Calu3 (cell line): ENCODE data around the gene MRPL36. TPM values are rescaled to one million over a fixed set of nuclear protein-coding genes. Genes with fewer than 3 reads are reported as not detected.
"Not testable (repeated sequence)": the region's sequence is repeated elsewhere in the genome, so short reads cannot be mapped to it uniquely, and the experiment has no call there.

Experiments used
- BruUV-seq: library from RNA; stranded (reverse); fragments of 400-500 nt; replicated peaks from 2 replicates; lab custom pipeline; 2021; lab: Mats Ljungman, UMichigan
- CTCF ChIA-PET: fragments of 300-600 bp; sonication (Branson Sonifier 250); formaldehyde crosslinking; loops from one replicate; lab custom pipeline; 2022; ENCODE audit warnings: antibody characterized with exemption; lab: Charles Lee
- DNase-seq: peaks from one replicate; pipeline ENCODE4 v3.0.0; 2022
- H3K27ac Mint-ChIP-seq: one replicate; pipeline ENCODE4 v1.8.0; 2022; ENCODE audit warnings: mixed read lengths; ENCODE audit not compliant: unreplicated experiment
- H3K27me3 Mint-ChIP-seq: one replicate; pipeline ENCODE4 v1.8.0; 2022; ENCODE audit warnings: mixed read lengths; ENCODE audit not compliant: unreplicated experiment
- H3K36me3 Mint-ChIP-seq: one replicate; pipeline ENCODE4 v1.8.0; 2022; ENCODE audit warnings: mild to moderate bottlenecking, moderate library complexity, mixed read lengths; ENCODE audit not compliant: insufficient read depth, unreplicated experiment
- H3K4me1 Mint-ChIP-seq: one replicate; pipeline ENCODE4 v1.8.0; 2022; ENCODE audit warnings: mild to moderate bottlenecking, low read depth, mixed read lengths; ENCODE audit not compliant: unreplicated experiment
- H3K4me3 Mint-ChIP-seq: one replicate; pipeline ENCODE4 v1.8.0; 2022; ENCODE audit warnings: mild to moderate bottlenecking, low read depth, moderate library complexity, mixed read lengths; ENCODE audit not compliant: unreplicated experiment
- H3K9me3 Mint-ChIP-seq: one replicate; pipeline ENCODE4 v1.8.0; 2022; ENCODE audit warnings: low read depth, mixed read lengths; ENCODE audit not compliant: unreplicated experiment
- intact Hi-C: fragments of 100-400 bp; cut with micrococcal nuclease; formaldehyde crosslinking; loops from one replicate; pipeline ENCODE4 v1.10.0; 2022; ENCODE audit not compliant: unreplicated experiment
- total RNA-seq: library from RNA; stranded (reverse); gene quantifications from 2 replicates; pipeline ENCODE4 v1.2.3, GENCODE V29; 2022
- TF ChIP-seq, protein P1 (sequence below): fragments of 200-600 bp; IDR thresholded peaks from one replicate; pipeline ENCODE4 v1.8.0; 2022; ENCODE audit warnings: antibody characterized with exemption; ENCODE audit not compliant: unreplicated experiment

The MRPL36 gene
- total RNA-seq, 1 experiment from 2014 or later, result 55.5 TPM

DNA sequence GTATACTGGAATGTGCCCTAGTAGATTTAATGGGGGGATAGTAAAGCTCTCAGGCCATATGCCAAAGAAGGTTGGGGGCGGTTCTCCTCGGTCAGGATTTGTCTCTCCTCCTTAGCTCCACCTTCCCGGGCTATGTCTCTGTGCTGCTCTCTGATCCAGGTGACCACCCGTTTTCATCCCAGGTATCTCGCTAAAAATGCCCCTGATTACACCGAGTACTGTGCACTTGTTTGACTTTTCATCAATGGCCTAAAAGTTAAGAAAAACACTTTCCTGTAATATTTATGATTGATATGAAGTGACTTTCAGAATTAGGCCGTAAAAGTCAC lies 2.3 kb upstream of the MRPL36 start:
- Mint-ChIP-seq H3K27ac (peak overlapping the region; percentile 82), H3K36me3 (peaks cover 69% of the 10 kb centered on the region), H3K9me3 (no peaks in the 10 kb centered on the region), H3K4me1 (peaks cover 11% of the 10 kb centered on the region), H3K4me3 (peak overlapping the region; percentile 95), H3K27me3 (no peaks in the 10 kb centered on the region)
- CTCF ChIA-PET, result no interaction called here
- peak; percentile 22 for DNase-seq
- TF ChIP-seq, protein P1, sequence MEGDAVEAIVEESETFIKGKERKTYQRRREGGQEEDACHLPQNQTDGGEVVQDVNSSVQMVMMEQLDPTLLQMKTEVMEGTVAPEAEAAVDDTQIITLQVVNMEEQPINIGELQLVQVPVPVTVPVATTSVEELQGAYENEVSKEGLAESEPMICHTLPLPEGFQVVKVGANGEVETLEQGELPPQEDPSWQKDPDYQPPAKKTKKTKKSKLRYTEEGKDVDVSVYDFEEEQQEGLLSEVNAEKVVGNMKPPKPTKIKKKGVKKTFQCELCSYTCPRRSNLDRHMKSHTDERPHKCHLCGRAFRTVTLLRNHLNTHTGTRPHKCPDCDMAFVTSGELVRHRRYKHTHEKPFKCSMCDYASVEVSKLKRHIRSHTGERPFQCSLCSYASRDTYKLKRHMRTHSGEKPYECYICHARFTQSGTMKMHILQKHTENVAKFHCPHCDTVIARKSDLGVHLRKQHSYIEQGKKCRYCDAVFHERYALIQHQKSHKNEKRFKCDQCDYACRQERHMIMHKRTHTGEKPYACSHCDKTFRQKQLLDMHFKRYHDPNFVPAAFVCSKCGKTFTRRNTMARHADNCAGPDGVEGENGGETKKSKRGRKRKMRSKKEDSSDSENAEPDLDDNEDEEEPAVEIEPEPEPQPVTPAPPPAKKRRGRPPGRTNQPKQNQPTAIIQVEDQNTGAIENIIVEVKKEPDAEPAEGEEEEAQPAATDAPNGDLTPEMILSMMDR, result no peak
- BruUV-seq, result no TSS peak
- intact Hi-C loops, result no loop called here

DNA sequence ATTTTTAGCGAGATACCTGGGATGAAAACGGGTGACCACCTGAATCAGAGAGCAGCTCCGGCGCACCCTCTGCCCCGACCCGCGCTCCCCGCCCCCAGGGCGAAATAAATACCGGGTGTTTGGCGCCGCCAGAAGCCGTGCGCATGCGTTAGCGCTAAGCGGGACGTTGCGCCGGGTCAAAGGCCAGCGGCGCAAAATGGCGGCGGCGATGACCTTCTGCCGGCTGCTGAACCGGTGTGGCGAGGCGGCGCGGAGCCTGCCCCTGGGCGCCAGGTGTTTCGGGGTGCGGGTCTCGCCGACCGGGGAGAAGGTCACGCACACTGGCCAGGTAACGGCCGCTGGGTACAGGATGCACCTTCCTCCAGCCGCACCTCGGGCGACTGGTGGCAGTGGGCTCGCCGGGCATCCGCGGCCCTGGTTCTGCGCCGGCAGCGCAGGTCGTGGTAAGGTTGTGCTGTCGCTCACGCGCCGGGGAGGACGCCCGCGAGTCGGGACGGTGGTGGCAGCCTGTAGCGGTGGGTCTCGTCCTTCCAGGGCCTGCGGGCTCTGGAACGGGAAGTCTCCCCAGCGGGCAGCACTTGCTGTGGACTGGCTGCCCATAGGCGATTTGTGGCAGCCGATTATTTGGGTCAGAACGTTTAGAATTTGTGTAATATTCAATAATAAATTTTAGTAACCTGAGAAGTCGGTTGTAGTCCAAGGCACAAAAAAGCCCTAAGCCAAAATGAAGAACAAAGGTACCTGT lies 1.8 kb upstream of the MRPL36 start, which contains the start of gene NDUFS6:
Gene NDUFS6 (plus strand): TSS at position 186 of the 745 bp plus-strand sequence. CDS start 11 bp downstream, at position 197.
- no peaks in the 10 kb centered on the region for H3K27me3 Mint-ChIP-seq
- CTCF ChIA-PET, result interaction anchor here (0.6 kb wide), 1 partner anchor 951 kb away, joined by 3 read pairs; no protein-coding TSS in a partner anchor

DNA sequence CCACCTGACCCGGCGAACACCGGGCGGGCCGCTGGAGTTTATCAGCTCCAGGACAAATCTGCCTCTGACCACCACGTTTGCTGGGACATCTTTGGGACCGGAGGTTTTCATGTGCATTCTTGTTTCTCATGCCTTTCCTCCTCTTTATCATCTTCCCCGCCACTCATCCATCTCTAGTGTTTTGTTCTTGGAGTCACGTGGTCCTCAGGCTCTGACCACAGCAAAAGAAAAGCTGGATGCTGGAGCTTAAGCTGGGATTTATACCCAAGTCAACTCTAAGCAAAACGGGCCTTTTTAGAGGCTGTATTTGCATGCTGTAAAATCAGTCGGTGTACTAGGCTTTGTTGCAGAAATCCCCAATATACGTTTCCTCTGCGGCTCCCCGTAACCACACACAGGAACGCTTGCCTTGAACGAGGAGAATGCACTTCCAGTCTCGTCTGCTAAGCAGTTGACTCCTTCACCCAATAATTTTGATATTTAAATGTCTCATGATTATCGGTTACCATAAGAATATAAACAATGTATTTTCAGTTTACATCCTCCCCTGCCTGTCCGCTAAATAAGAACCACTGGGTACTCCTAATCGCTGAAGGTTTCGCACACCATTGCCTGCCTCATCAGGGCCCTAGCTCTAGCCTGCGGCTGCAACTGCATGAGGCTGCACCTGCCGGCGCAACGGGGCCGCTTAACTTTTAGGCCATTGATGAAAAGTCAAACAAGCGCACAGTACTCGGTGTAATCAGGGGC lies 1.0 kb upstream of the MRPL36 start:
- Mint-ChIP-seq H3K27me3 (no peaks in the 10 kb centered on the region), H3K4me1 (peaks cover 8% of the 10 kb centered on the region), H3K27ac (peak overlapping the region; percentile 82), H3K9me3 (no peaks in the 10 kb centered on the region), H3K4me3 (peak overlapping the region; percentile 95), H3K36me3 (peaks cover 69% of the 10 kb centered on the region)
- CTCF ChIA-PET, result interaction anchor here (0.6 kb wide), 1 partner anchor 952 kb away, joined by 3 read pairs; no protein-coding TSS in a partner anchor
- TF ChIP-seq, protein P1, result no peak
- intact Hi-C loops, result no loop called here
- DNase-seq, result no peak
- no TSS peak for BruUV-seq

More for the DNA sequence above, 1.8 kb upstream of the MRPL36 start, which contains the start of gene NDUFS6:
- no TSS peak for BruUV-seq
- intact Hi-C loops, result no loop called here
- H3K36me3 Mint-ChIP-seq, result peaks cover 69% of the 10 kb centered on the region
- DNase-seq, result peak; percentile 75
- peaks cover 8% of the 10 kb centered on the region for H3K4me1 Mint-ChIP-seq
- TF ChIP-seq, protein P1, result no peak
- H3K27ac Mint-ChIP-seq, result peak within 1 kb of the TSS; percentile 82
- peak within 1 kb of the TSS; percentile 95 for H3K4me3 Mint-ChIP-seq
- no peaks in the 10 kb centered on the region for H3K9me3 Mint-ChIP-seq

- no peaks in the 10 kb centered on the region for H3K27me3 Mint-ChIP-seq
- CTCF ChIA-PET, result interaction anchor here (0.9 kb wide), 1 partner anchor 26 kb away, joined by 4 read pairs; no protein-coding TSS in a partner anchor
- BruUV-seq, result no TSS peak
Measured at GRCh38 chr5:1799110-1799601, 481 bp downstream of the MRPL36 start.

GRCh38 chr5:1798589-1798988 lies 1.0 kb downstream of the MRPL36 start:
- CTCF ChIA-PET, result interaction anchor here (0.9 kb wide), 1 partner anchor 25 kb away, joined by 4 read pairs; no protein-coding TSS in a partner anchor
- peak overlapping the region; percentile 82 for H3K27ac Mint-ChIP-seq

More at GRCh38 chr5:1799110-1799601, 481 bp downstream of the MRPL36 start:
- peaks cover 67% of the 10 kb centered on the region for H3K36me3 Mint-ChIP-seq
- no peaks in the 10 kb centered on the region for H3K9me3 Mint-ChIP-seq
- intact Hi-C loops, result no loop called here
- H3K4me3 Mint-ChIP-seq, result peak overlapping the region; percentile 95
- DNase-seq, result no peak
- peaks cover 8% of the 10 kb centered on the region for H3K4me1 Mint-ChIP-seq
- peak overlapping the region; percentile 82 for H3K27ac Mint-ChIP-seq
- TF ChIP-seq, protein P1, result no peak

More at GRCh38 chr5:1798589-1798988, 1.0 kb downstream of the MRPL36 start:
- H3K27me3 Mint-ChIP-seq, intact Hi-C loops, H3K9me3 Mint-ChIP-seq, H3K4me1 Mint-ChIP-seq, DNase-seq: not testable (repeated sequence)
- BruUV-seq, result TSS peak; percentile 64
- Mint-ChIP-seq H3K36me3 (peaks cover 61% of the 10 kb centered on the region), H3K4me3 (peak overlapping the region; percentile 95)
